Stimulated activated CD8-positive, alpha-beta memory T cell treated with anti-CD3 and anti-CD28 coated beads, Interleukin-15, amount 100 ng/mL, for 1 hour (primary cell): ENCODE measurements around the gene DAO.
"Not testable (repeated sequence)": the region's sequence is repeated elsewhere in the genome, so short reads cannot be mapped to it uniquely, and the experiment has no call there.

ENCODE experiments used
- DNase-seq: peaks from one replicate; pipeline ENCODE4 v3.0.0-alpha.2; 2020; ENCODE audit warnings: low read depth

DAO gene

DNA sequence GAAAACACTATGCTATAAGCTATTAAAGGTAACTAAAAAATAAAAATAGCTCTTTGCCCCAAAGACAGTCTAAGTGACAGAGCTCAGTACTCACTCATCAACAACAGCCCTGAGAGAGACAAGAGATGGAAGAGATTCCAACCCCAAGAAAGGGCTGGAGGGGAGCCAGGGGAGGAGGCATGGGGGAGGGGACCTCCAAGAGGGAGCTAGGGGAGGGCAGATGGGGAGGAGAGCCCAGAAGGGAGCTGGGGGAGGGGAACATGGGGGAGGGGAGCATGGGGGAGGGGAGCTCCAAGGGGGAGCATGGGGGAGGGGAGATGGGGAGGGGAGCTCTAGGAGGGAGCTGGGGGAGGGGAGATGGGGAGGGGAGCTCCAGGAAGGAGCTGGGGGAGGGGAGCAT, 30.2 kb upstream of the DAO start:
- no peak for DNase-seq

GRCh38 chr12:108850854-108851573, 28.9 kb upstream of the DAO start:
- DNase-seq, result no peak

- no peak for DNase-seq
Observed at GRCh38 chr12:108852674-108853309, 27.1 kb upstream of the DAO start.

GRCh38 chr12:108853426-108853825, 26.5 kb upstream of the DAO start:
- DNase-seq, result no peak

GRCh38 chr12:108853981-108854446, 25.9 kb upstream of the DAO start:
- DNase-seq, result no peak

DNA sequence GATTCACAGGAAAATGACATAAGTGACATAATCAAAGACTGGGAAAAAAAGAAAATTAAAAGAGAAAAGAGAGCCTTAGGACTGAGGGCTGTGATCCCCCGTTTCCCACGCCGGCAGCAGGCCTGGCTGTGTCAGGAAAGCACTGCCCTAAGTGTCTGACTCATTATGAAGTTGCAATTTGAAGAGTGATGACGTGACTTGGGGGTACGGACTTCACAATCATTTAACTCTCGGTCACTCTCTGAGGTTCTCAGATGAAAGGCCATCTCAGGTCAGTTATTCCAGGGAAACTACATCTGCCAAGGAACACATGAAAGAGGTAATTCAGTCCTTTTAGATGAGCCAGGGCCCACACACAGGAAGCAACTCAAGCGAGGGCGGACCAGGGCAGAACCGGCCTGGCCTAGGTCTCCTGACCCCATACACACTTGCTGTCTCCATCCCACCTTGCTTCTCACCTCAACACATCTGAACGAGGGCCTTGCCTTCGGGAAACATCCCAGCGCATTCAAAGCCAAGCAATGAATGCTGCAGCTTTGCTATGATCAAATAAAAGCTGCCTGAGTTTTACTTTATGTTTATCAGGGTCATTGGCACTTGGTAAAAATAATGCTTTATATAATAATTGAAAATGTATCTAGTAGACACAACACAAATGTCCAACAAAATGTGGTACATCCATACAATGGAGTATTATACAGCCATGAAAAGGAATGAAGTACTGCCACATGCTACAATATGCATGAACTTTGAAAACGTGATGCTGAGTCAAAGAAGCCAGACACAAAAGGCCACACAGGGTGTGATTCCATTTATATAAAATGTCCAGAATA, 25.2 kb upstream of the DAO start:
- no peak for DNase-seq

DNA sequence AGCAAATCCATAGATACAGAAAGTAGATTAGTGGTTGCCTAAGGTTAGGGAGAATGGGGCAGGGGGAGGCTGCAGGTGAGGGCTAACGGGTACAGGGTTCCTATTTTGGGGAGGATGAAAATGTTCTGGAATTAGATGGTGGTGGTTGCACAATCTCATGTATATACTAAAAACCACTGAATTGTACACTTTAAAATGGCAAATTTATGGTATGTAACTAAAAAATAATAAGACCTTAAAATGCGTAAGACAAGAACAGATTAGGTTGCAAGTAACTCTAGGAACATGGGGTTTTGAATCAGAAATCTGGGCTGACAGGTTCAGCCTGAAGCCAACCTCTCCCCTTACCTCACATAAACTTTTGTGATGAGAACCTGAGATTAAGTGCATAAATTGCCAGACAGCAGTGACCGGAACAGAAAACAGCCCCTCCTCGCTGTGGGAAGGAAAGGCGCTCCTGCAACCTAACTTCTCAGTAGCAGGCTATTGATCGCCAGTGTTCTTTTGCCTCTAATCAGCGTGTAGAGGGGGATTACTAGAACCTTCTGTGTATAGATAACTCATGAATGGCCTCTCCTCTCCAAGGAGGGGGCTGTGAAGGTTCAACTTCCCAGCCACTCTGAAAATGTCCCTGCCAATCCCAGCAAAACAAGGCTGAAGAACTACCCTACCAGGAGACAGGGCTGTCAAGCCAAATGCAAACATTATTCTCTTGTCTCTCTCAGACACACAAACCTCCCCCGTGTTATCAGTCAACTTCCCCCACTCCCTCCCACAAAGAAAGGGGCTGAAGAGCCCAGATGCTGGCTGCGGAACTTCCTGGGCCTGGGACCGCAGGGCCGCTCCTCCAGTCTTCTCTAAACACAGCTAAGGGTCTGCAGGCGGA, 24.4 kb upstream of the DAO start:
- DNase-seq, result no peak

DNA sequence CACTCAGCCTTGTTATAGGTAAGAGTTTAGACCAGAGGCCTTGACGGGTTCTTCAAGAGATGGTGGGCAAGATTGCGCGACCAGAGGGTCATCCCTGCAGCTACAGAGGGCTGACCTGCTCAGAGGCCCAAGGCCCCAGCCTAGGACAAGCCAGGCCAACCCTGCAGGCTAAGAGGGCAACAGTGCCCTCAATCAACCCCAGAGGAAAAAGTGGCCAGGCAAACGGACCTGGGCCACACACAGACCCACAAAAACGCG, 23.8 kb upstream of the DAO start:
- DNase-seq, result no peak

DNA sequence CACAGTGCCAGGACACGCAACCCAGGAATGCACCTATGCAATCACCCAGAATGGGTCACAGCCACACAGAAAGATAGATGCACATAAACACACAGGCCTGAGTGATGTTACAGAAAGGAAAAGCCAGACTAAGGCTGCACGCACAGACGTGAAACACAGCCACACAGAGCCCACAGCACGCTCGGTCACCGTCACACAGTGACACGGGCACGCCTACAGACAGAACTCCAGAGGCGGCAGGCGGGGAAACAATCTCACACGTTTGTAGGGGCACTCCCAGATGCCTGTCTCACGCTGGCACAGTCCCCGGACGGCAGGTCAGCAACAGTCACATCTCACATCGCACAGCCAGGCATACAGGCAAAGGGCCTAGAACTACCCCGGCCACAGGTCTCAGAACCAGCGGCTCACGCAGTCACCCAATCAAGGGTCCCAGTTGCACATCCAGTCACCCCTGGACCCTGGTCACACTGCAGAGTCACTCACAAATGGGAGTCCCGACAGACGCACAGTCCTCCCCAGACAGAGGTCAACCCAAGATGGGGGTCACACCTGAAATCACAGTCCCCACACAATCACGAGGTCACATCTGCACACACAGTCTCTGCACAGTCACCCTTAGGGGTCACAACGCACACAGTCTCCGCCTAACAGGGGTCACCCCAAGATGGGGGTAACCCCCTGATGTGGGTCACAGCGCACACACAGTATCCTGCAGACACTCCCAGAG, 23.3 kb upstream of the DAO start:
- DNase-seq, result no peak

- DNase-seq, result no peak
Observed at GRCh38 chr12:108857158-108857407, 22.8 kb upstream of the DAO start.

GRCh38 chr12:108858311-108859074, 21.4 kb upstream of the DAO start:
- DNase-seq, result no peak

- DNase-seq, result not testable (repeated sequence)
Observed at GRCh38 chr12:108859141-108859922, 20.6 kb upstream of the DAO start.

DNA sequence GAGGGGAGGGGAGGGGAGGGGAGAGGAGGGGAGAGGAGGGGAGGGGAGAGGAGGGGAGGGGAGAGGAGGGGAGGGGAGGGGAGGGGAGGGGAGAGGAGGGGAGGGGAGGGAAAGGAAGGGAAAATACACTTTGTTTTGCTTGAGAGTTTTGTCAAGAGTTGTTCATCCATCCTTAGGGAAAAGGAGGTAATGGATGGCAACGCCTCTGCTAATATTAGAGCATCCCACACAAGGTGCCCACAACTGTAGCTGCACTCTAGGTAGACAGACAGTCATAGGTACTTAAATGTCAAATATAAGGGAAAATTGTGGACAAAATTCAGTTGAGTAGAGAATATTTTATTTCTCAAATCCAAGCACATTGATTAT, 20.0 kb upstream of the DAO start:
- DNase-seq, result no peak

DNA sequence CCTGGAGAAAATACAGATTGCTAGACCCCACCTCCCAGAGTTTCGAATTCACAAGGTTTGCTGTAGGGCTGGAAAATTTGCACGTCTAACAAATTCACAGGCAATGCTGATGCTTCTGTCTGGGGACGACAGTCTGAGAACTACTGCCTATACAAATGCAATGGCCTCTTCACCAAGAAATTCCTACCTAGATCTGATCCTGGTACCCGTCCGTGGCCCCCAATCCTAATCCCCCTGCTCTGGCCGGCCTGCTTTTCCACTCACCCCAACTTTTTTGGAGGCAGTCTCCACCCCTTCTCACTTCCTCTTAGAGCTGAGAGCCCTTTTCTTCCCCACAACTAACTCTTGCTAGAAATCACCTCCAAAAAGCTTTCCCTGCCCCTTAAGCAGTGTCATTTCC, 19.4 kb upstream of the DAO start:
- no peak for DNase-seq

DNA sequence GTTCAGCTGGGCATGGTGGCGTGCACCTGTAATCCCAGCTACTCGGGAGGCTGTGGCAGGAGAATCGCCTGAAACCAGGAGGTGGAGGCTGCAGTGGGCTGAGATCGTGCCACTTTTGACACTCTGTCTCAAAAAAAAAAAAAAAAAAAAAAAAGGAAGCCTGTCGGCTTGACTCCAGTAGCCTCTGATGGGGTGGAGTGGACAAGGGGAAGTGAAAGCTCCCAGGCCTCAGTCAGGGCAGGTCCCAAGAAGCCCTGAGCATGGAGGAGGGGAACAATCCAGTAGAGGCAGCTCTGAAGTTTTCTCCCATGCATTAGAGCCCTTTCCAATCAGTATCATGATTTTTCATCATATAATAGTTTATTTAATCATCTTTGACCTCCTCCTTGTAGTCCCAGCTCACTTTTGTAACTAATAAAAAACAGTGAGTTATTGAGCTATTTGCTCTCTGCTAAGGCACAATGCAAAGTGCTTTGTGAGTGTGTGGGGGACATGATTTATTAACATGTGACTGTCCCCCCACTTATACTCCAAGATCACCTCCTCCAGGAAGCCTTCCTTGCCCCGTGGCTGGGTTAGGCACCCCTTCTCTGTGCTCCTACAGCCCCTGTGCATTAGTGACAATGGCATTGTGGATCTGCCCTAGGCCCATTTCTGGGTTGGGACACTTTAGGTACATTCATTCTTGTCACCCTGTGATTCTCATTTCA, 17.9 kb upstream of the DAO start:
- DNase-seq, result no peak

DNA sequence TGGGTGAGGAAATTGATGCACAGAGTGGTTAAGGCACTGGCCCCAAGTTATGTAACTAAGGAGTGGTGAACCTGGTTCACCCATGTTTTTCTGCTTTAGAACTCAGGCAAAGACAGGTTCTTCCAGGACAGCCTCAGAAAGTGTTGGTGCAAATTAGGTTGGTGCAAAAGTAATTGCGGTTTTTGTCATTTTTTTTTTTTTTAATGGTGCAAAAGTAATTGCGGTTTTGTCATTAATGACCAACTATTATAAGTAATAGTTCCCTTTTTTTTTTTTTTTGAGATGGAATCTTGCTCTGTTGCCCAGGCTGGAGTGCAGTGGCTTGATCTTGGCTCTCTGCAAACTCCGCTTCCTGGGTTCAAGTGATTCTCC, 17.3 kb upstream of the DAO start:
- no peak for DNase-seq

GRCh38 chr12:108865169-108865568, 14.7 kb upstream of the DAO start:
- no peak for DNase-seq

- DNase-seq, result not testable (repeated sequence)
Observed at GRCh38 chr12:108866083-108866482, 13.8 kb upstream of the DAO start.

GRCh38 chr12:108868781-108869180, 11.1 kb upstream of the DAO start:
- DNase-seq, result no peak

DNA sequence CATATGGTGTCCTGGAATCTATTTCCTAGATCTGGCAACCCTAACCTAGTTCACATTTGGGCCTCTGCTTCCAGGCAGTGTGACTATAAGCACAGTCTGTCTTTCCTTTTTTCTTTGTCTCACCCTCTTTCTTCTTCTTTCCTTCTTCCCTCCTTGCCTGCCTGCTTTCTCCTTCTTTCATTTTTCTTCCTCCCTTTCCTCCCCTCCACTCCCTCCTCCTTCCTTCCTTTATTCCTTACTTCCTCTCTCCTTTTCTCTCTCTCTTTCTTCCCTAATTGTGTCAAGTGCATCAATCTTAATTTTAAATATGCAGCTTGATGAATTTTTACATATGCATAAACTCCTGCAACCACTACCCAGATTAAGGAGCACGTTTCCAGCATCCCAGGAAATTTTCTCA, 4.6 kb upstream of the DAO start:
- DNase-seq, result no peak
